Epithelial cell of proximal tubule (primary cell): ENCODE data around the gene TMEM163. TPM values are rescaled to one million over a fixed set of nuclear protein-coding genes. Genes with fewer than 3 reads are reported as not detected.
A peak's percentile ranks its signal among the peaks of the same experiment; 100 is the strongest.
"Not testable (repeated sequence)": the region's sequence is repeated elsewhere in the genome, so short reads cannot be mapped to it uniquely, and the experiment has no call there.

ENCODE experiments used
- DNase-seq: peaks from one replicate; pipeline ENCODE4 v3.0.0-alpha.2; 2011; ENCODE audit warnings: low read depth
- H3K4me3 ChIP-seq: 2 replicates; pipeline ENCODE4 v1.5.1; 2011; ENCODE audit warnings: low read depth, mild to moderate bottlenecking, low read length
- total RNA-seq: library from RNA; depleted of rRNA; stranded (reverse); fragments of >200 nt; gene quantifications from 2 replicates; pipeline ENCODE4 v1.2.3, GENCODE V29; 2015
- TF ChIP-seq, protein P1 (sequence below): conservative IDR thresholded peaks from 2 replicates; pipeline ENCODE4 v1.5.1; 2012; ENCODE audit warnings: low read depth, mild to moderate bottlenecking, low read length

Gene TMEM163
- total RNA-seq, 1 donor from 2014 or later = 0.40 TPM

DNA sequence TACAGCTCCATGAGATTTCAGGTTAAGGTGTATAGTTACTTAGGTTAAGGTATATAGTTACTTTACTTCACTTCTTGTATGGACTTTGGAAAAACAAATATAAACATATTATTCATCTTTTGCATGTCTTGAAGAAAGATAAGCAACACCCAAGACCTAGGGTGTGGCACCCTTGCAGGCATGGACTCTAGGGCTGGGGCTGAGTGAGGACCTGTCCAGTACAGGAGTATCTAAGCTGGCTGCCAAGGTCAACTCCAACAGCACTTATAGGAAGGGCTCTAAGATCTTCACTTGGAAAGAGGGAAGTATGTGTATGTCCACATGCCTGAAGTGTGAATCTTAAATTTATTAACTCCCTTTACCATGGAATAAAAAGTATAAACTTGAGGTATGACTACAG, 7.1 kb upstream of the TMEM163 start:
- TF ChIP-seq, protein P1, sequence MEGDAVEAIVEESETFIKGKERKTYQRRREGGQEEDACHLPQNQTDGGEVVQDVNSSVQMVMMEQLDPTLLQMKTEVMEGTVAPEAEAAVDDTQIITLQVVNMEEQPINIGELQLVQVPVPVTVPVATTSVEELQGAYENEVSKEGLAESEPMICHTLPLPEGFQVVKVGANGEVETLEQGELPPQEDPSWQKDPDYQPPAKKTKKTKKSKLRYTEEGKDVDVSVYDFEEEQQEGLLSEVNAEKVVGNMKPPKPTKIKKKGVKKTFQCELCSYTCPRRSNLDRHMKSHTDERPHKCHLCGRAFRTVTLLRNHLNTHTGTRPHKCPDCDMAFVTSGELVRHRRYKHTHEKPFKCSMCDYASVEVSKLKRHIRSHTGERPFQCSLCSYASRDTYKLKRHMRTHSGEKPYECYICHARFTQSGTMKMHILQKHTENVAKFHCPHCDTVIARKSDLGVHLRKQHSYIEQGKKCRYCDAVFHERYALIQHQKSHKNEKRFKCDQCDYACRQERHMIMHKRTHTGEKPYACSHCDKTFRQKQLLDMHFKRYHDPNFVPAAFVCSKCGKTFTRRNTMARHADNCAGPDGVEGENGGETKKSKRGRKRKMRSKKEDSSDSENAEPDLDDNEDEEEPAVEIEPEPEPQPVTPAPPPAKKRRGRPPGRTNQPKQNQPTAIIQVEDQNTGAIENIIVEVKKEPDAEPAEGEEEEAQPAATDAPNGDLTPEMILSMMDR = no peak
- no peak for DNase-seq
- no peak overlapping the region for H3K4me3 ChIP-seq

- TF ChIP-seq, protein P1 = no peak
- no peak overlapping the region for H3K4me3 ChIP-seq
- no peak for DNase-seq
Observed at GRCh38 chr2:134724341-134724740, 5.5 kb upstream of the TMEM163 start.

DNA sequence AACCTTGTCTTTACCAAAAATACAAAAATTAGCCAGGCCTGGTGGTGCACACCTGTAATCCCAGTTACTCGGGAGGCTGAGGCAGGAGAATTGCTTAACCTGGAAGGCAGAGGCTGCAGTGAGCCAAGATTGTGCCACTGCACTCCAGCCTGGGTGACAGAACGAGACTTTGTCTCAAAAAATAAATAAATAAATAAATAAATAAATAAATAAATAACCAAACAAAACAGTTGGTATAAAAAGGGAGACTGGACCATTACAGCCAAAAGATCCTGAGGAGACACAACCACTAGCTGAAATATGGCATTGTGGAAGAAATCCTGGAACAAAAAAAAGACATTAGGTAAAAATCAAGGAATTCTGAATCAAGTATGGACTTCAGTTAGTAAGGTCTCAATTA, 4.9 kb upstream of the TMEM163 start:
- not testable (repeated sequence) for H3K4me3 ChIP-seq, DNase-seq

DNA sequence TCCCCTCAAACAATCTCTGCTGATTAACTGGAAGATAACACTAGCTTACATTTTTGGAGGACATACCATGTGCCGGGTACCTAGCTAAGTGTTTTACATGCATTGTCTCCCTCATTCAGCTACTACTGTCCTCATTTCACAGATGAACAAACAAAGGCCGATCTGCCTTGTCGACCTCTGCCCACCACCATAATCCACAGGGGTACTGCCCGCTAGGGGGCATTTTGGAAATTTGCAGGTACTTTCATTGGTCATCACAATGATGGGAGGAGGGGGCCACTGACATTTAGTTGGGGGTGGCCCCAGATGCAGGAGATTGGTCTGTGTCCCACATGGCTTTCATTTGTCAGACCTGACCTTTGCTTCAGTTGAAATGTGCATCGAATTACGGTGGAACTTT, 3.9 kb upstream of the TMEM163 start:
- TF ChIP-seq, protein P1 = peak; percentile 51
- no peak for DNase-seq

DNA sequence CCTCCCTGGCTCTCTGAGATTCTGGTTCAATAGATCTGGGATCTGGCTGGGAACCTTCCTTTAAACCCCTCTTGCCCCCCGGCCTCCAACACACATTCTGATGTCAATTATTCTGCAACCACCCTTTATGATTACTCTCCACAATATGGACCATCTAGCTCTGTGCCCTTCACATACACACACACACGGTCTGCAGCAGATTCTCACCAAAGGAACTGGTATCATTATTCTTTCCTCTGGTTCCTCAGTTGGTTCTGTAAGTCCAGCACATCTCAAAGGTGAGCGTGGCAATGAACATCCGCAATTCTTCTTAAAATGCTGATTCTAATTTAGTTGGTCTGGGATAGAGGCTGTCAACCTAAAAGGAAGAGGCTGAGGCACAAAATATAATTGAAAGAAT, 2.8 kb upstream of the TMEM163 start:
- H3K4me3 ChIP-seq = no peak overlapping the region
- TF ChIP-seq, protein P1 = no peak
- no peak for DNase-seq

More for the DNA sequence above, 3.9 kb upstream of the TMEM163 start:
- H3K4me3 ChIP-seq = no peak overlapping the region

- H3K4me3 ChIP-seq = peak overlapping the region; percentile 52
- DNase-seq = no peak
- TF ChIP-seq, protein P1 = no peak
Observed at GRCh38 chr2:134718023-134718816, 580 bp downstream of the TMEM163 start.

- H3K4me3 ChIP-seq = peak overlapping the region; percentile 52
- TF ChIP-seq, protein P1 = no peak
- no peak for DNase-seq
Observed at GRCh38 chr2:134717286-134718022, 1.3 kb downstream of the TMEM163 start.
